H9 (cell line): ENCODE data around the gene DDX4. TPM values are rescaled to one million over a fixed set of nuclear protein-coding genes. Genes with fewer than 3 reads are reported as not detected.

ENCODE experiments used
- DNase-seq: peaks from one replicate; pipeline ENCODE4 v3.0.0-alpha.2; 2017
- H2AFZ ChIP-seq: one replicate; pipeline ENCODE4 v1.6.1; 2013; ENCODE audit warnings: mild to moderate bottlenecking, low read length, control low read depth, moderate library complexity
- H2AK5ac ChIP-seq: 2 replicates; pipeline ENCODE4 v1.6.1; 2013; ENCODE audit warnings: low read length, control low read depth, mixed read lengths; ENCODE audit not compliant: insufficient read length
- H2BK120ac ChIP-seq: one replicate; pipeline ENCODE4 v1.6.1; 2013; ENCODE audit warnings: low read depth, mild to moderate bottlenecking, low read length, control low read depth, inconsistent platforms; ENCODE audit not compliant: poor library complexity, severe bottlenecking
- H2BK12ac ChIP-seq: 2 replicates; pipeline ENCODE4 v1.6.1; 2013; ENCODE audit warnings: low read length, control low read depth, mixed read lengths, low read depth; ENCODE audit not compliant: insufficient read length
- H2BK15ac ChIP-seq: 2 replicates; pipeline ENCODE4 v1.6.1; 2013; ENCODE audit warnings: low read depth, low read length, control low read depth
- H2BK20ac ChIP-seq: one replicate; pipeline ENCODE4 v1.6.1; 2013; ENCODE audit warnings: low read depth, mild to moderate bottlenecking, low read length, control low read depth, inconsistent platforms; ENCODE audit not compliant: poor library complexity, severe bottlenecking
- H2BK5ac ChIP-seq: 2 replicates; pipeline ENCODE4 v1.6.1; 2013; ENCODE audit warnings: low read length, control low read depth, mixed read lengths; ENCODE audit not compliant: insufficient read length
- H3K14ac ChIP-seq: 2 replicates; pipeline ENCODE4 v1.6.1; 2013; ENCODE audit warnings: low read length, control low read depth; ENCODE audit not compliant: insufficient read depth
- H3K18ac ChIP-seq: 2 replicates; pipeline ENCODE4 v1.6.1; 2013; ENCODE audit warnings: low read depth, mild to moderate bottlenecking, mixed read lengths, low read length, control low read depth; ENCODE audit not compliant: insufficient read length
- H3K23ac ChIP-seq: 2 replicates; pipeline ENCODE4 v1.6.1; 2013; ENCODE audit warnings: low read length, control low read depth, mixed read lengths, low read depth; ENCODE audit not compliant: insufficient read length
- H3K23me2 ChIP-seq: 2 replicates; pipeline ENCODE4 v1.6.1; 2013; ENCODE audit warnings: low read depth, mild to moderate bottlenecking, mixed read lengths, low read length, control low read depth; ENCODE audit not compliant: insufficient read length, poor library complexity, severe bottlenecking
- H3K27ac ChIP-seq: 2 replicates; pipeline ENCODE4 v1.5.1; 2013; ENCODE audit warnings: low read length, control low read depth, mixed read lengths, low read depth; ENCODE audit not compliant: insufficient read length
- H3K27me3 ChIP-seq: 2 replicates; pipeline ENCODE4 v1.6.1; 2013; ENCODE audit warnings: low read length, control low read depth, inconsistent platforms; ENCODE audit not compliant: insufficient read depth
- H3K4ac ChIP-seq: 2 replicates; pipeline ENCODE4 v1.6.1; 2013; ENCODE audit warnings: low read depth, mild to moderate bottlenecking, control low read depth, inconsistent platforms, low read length, moderate library complexity
- H3K4me1 ChIP-seq: 2 replicates; pipeline ENCODE4 v1.6.1; 2013; ENCODE audit warnings: low read length, control low read depth, inconsistent platforms; ENCODE audit not compliant: insufficient read depth
- H3K4me2 ChIP-seq: 2 replicates; pipeline ENCODE4 v1.6.1; 2013; ENCODE audit warnings: low read length, control low read depth, mixed read lengths; ENCODE audit not compliant: insufficient read length, insufficient read depth
- H3K56ac ChIP-seq: 2 replicates; pipeline ENCODE4 v1.6.1; 2013; ENCODE audit warnings: low read depth, mild to moderate bottlenecking, mixed read lengths, low read length, control low read depth; ENCODE audit not compliant: insufficient read length
- H3K79me1 ChIP-seq: 2 replicates; pipeline ENCODE4 v1.6.1; 2013; ENCODE audit warnings: low read depth, mild to moderate bottlenecking, moderate library complexity, low read length, control low read depth, inconsistent platforms; ENCODE audit not compliant: insufficient read depth, poor library complexity, severe bottlenecking
- H3K79me2 ChIP-seq: 2 replicates; pipeline ENCODE4 v1.6.1; 2013; ENCODE audit warnings: low read length, control low read depth, inconsistent platforms; ENCODE audit not compliant: insufficient read depth
- H3K9ac ChIP-seq: 2 replicates; pipeline ENCODE4 v1.6.1; 2013; ENCODE audit warnings: low read length, control low read depth, mixed read lengths; ENCODE audit not compliant: insufficient read length; ENCODE audit errors: extremely low read depth
- H3K9me3 ChIP-seq: one replicate; pipeline ENCODE4 v1.6.1; 2013; ENCODE audit warnings: low read depth, low read length, inconsistent platforms; ENCODE audit not compliant: control insufficient read depth
- H3T11ph ChIP-seq: one replicate; pipeline ENCODE4 v1.6.1; 2013; ENCODE audit warnings: mild to moderate bottlenecking, low read length, control low read depth, inconsistent platforms
- H4K20me1 ChIP-seq: one replicate; pipeline ENCODE4 v1.6.1; 2013; ENCODE audit not compliant: control insufficient read depth, insufficient read length, insufficient read depth
- H4K5ac ChIP-seq: 2 replicates; pipeline ENCODE4 v1.6.1; 2013; ENCODE audit warnings: low read depth, mild to moderate bottlenecking, mixed read lengths, low read length, control low read depth; ENCODE audit not compliant: insufficient read length
- H4K8ac ChIP-seq: replicated peaks from 2 replicates; pipeline ENCODE4 v1.6.1; 2013; ENCODE audit warnings: low read length, control low read depth, mixed read lengths, low read depth; ENCODE audit not compliant: insufficient read length
- H4K91ac ChIP-seq: 2 replicates; pipeline ENCODE4 v1.6.1; 2013; ENCODE audit warnings: low read depth, mild to moderate bottlenecking, moderate library complexity, mixed read lengths, low read length, control low read depth; ENCODE audit not compliant: insufficient read length
- H3K27ac Mint-ChIP-seq, 3 experiments: 2 replicates in 2 of 3; 3 replicates in 1 of 3; pipeline ENCODE4 v1.8.0; 2020 to 2021; ENCODE audit warnings: mixed read lengths in 3 of 3, mild to moderate bottlenecking in 1 of 3, moderate library complexity in 1 of 3
- H3K27me3 Mint-ChIP-seq: 2 replicates; pipeline ENCODE4 v1.8.0; 2021; ENCODE audit warnings: low read depth, mild to moderate bottlenecking, moderate library complexity, mixed read lengths
- H3K36me3 Mint-ChIP-seq, 3 experiments: 2 replicates in 2 of 3; 3 replicates in 1 of 3; pipeline ENCODE4 v1.8.0; 2020 to 2021; ENCODE audit warnings: low read depth in 3 of 3, mixed read lengths in 3 of 3; ENCODE audit not compliant: insufficient read depth in 1 of 3
- H3K4me1 Mint-ChIP-seq, 2 experiments: 2 replicates each; pipeline ENCODE4 v1.8.0; 2020; ENCODE audit warnings: mixed read lengths in 2 of 2
- H3K4me3 Mint-ChIP-seq, 2 experiments: 2 replicates in 1 of 2; 3 replicates in 1 of 2; pipeline ENCODE4 v1.8.0; 2020 to 2021; ENCODE audit warnings: mild to moderate bottlenecking in 2 of 2, mixed read lengths in 2 of 2, moderate library complexity in 1 of 2
- H3K9me3 Mint-ChIP-seq, 2 experiments: 2 replicates in 1 of 2; 3 replicates in 1 of 2; pipeline ENCODE4 v1.8.0; 2020; ENCODE audit warnings: mild to moderate bottlenecking in 2 of 2, mixed read lengths in 2 of 2, moderate library complexity in 1 of 2
- total RNA-seq: library from RNA; stranded (reverse); gene quantifications from 2 replicates; pipeline ENCODE4 v1.2.1, GENCODE V29; 2021
- TF ChIP-seq, protein P1 (sequence below): fragments of 200-600 bp; sonication (generic); conservative IDR thresholded peaks from 3 replicates; pipeline ENCODE4 v1.8.0; 2021; ENCODE audit warnings: antibody characterized with exemption, mild to moderate bottlenecking

Gene DDX4
- total RNA-seq, 1 experiment from 2014 or later = not detected

GRCh38 chr5:55732585-55732984 is 5.3 kb upstream of the DDX4 start:
- no peak overlapping the region for H3T11ph ChIP-seq
- Mint-ChIP-seq H3K36me3 (no peaks in the 10 kb centered on the region), H3K9me3 (no peaks in the 10 kb centered on the region; a peak in 1 of 5 replicates), H3K27ac (no peak overlapping the region), H3K4me3 (no peak overlapping the region), H3K27me3 (no peaks in the 10 kb centered on the region; the same call in 1 of the 2 replicates), H3K4me1 (peaks cover 0 to 7% of the 10 kb centered on the region in 2 experiments; a peak in 1 of 4 replicates)
- H2AFZ ChIP-seq = no peak overlapping the region
- no peak overlapping the region for H4K91ac ChIP-seq
- H3K14ac ChIP-seq = no peak overlapping the region
- H2AK5ac ChIP-seq = no peak overlapping the region
- H3K79me1 ChIP-seq = no peaks in the 10 kb centered on the region
- no peak overlapping the region for H2BK120ac ChIP-seq
- no peaks in the 10 kb centered on the region for H4K20me1 ChIP-seq
- H3K18ac ChIP-seq = no peak overlapping the region
- H3K9me3 ChIP-seq = no peaks in the 10 kb centered on the region
- H3K27ac ChIP-seq = no peak overlapping the region
- no peak overlapping the region for H2BK12ac ChIP-seq
- no peaks in the 10 kb centered on the region for H3K4me1 ChIP-seq
- no peak overlapping the region for H2BK15ac ChIP-seq
- H2BK20ac ChIP-seq = no peak overlapping the region
- no peak overlapping the region for H3K4me2 ChIP-seq
- no peaks in the 10 kb centered on the region for H3K27me3 ChIP-seq
- no peaks in the 10 kb centered on the region for H3K23me2 ChIP-seq
- no peak overlapping the region for H2BK5ac ChIP-seq
- no peak overlapping the region for H3K9ac ChIP-seq
- no peak overlapping the region for H3K56ac ChIP-seq
- DNase-seq = no peak
- no peak overlapping the region for H4K5ac ChIP-seq
- TF ChIP-seq, protein P1, sequence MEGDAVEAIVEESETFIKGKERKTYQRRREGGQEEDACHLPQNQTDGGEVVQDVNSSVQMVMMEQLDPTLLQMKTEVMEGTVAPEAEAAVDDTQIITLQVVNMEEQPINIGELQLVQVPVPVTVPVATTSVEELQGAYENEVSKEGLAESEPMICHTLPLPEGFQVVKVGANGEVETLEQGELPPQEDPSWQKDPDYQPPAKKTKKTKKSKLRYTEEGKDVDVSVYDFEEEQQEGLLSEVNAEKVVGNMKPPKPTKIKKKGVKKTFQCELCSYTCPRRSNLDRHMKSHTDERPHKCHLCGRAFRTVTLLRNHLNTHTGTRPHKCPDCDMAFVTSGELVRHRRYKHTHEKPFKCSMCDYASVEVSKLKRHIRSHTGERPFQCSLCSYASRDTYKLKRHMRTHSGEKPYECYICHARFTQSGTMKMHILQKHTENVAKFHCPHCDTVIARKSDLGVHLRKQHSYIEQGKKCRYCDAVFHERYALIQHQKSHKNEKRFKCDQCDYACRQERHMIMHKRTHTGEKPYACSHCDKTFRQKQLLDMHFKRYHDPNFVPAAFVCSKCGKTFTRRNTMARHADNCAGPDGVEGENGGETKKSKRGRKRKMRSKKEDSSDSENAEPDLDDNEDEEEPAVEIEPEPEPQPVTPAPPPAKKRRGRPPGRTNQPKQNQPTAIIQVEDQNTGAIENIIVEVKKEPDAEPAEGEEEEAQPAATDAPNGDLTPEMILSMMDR = no peak
- H3K23ac ChIP-seq = no peak overlapping the region
- H3K4ac ChIP-seq = no peak overlapping the region
- no peaks in the 10 kb centered on the region for H3K79me2 ChIP-seq
- H4K8ac ChIP-seq = no peak overlapping the region
